Measurements from ENCODE around the gene GPR25. TPM values are rescaled to one million over a fixed set of nuclear protein-coding genes. Genes with fewer than 3 reads are reported as not detected.

Gene GPR25
- total RNA-seq, 4 donors from 2014 or later, result not detected

DNA sequence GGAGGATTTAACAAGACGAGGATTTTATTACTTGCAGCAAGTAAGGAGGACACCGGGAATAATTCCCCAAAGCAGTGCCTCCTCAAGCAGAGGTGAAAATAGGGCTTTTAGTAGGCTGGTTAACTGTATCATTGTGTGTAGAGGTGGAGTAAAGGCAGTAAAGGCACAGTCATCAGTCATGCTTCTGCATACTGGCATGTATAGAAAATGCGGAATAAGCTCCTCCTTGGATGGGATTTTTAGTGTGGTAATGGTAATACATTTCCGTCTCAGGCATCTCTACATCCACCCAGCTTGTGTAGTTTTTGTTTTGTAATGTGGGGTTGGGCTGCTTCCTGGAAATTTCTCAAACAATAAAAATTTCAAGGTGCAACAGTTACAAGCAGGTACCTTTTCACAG, 27.4 kb upstream of the GPR25 start:
- TF ChIP-seq, protein P1, sequence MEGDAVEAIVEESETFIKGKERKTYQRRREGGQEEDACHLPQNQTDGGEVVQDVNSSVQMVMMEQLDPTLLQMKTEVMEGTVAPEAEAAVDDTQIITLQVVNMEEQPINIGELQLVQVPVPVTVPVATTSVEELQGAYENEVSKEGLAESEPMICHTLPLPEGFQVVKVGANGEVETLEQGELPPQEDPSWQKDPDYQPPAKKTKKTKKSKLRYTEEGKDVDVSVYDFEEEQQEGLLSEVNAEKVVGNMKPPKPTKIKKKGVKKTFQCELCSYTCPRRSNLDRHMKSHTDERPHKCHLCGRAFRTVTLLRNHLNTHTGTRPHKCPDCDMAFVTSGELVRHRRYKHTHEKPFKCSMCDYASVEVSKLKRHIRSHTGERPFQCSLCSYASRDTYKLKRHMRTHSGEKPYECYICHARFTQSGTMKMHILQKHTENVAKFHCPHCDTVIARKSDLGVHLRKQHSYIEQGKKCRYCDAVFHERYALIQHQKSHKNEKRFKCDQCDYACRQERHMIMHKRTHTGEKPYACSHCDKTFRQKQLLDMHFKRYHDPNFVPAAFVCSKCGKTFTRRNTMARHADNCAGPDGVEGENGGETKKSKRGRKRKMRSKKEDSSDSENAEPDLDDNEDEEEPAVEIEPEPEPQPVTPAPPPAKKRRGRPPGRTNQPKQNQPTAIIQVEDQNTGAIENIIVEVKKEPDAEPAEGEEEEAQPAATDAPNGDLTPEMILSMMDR (IDR thresholded peaks at IDR 0.05; ENCODE audit: low read depth), result no peak

DNA sequence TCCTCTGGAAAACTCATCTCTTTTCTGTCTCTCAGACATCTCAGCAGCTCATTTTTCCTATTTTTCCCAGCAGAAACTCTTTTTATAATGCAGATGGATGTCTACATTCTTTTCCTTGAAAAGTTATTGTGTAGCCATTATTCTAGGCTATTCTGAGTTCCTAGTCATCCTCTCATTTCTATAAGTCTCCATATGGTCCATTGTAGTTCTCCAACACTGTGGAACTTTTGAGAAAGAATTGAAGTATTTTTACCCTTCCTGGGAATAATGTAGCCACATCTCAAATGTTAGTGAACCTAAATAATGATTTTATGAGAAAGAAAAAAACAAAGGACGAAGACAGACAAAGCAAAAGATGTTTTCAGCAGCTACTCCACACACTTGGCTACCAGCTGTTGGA, 26.4 kb upstream of the GPR25 start:
- TF ChIP-seq, protein P1 (IDR thresholded peaks at IDR 0.05; ENCODE audit: low read depth), result no peak

DNA sequence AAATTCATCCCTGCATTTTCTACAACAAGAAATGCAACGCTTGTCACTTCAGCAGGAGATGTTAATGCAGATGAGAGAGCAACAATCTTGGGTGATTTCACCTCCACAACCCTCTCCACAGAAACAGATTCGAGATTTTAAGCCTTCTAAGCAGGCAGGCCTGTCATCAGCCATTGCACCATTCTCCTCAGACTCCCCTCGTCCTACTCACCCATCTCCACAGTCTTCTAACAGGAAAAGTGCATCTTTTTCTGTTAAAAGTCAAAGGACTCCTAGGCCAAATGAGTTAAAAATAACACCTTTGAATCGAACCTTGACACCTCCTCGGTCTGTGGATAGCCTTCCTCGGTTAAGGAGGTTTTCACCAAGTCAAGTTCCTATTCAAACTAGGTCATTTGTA, 23.4 kb upstream of the GPR25 start:
- TF ChIP-seq, protein P1 (IDR thresholded peaks at IDR 0.05; ENCODE audit: low read depth), result no peak

DNA sequence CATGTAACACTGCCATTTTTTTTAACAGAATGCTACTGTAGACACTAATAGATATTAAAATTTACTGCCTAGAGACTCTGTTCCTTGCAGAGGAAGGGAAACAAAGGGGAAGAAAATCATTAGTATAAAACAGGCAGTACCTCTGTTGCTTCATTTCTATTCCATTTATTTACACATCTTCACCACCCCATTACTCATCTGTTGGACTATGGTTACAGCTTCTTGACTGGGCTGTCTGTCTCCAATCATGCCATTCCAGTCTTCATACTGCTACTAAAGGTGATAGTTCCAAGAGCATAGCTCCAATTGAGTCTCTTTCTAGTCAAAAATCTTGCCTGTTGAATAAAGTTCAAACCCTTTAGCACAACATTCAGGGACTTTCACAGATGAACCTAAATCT, 22.2 kb upstream of the GPR25 start:
- TF ChIP-seq, protein P1 (IDR thresholded peaks at IDR 0.05; ENCODE audit: low read depth), result no peak

DNA sequence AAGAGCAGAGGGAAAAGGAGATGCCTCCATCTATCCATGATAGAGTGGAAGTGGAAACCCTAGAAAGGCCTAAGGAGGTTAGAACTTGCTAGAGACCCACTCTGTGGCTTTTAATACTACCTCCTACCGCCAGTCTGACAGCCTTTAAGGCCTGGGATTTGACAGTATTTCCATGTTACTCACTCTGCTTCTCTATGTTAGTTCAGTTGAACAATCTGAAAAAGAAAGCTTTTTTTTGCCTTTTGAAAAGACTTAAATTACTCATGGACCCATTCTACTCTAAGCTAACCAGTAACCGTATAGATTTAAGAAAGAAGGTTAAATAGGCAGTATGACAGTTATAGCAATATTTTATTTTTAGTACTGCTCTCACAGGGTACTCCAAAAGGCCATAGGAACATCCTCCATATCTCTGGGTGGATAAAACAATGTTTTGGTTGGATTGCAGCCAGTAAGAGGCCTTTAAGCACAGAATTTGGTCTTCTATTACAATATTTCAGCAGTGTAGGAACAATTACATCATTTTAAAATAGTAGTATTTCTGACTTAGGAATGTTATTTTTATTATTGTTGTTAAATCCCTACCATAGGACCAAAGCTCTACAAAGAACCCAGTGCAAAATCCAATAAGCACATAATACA, 15.9 kb upstream of the GPR25 start:
- TF ChIP-seq, protein P1 (IDR thresholded peaks at IDR 0.05; ENCODE audit: low read depth), result no peak

DNA sequence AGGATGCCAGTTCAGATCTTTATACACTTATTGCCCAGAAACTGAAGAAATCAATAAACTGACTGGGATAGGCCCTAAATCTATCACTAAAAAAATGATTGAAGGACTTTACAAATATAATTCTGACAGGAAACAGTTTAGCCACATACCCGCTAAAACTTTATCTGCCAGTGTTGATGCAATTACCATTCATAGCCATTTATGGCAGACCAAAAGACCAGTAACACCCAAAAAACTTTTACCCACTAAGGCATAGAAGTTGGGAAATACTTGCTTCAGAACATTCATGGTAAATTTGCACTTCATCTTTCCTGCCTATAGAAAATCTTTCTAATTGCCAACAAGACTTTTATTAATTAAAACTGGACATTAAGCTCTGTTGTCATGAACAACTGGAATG, 15.0 kb upstream of the GPR25 start:
- TF ChIP-seq, protein P1 (IDR thresholded peaks at IDR 0.05; ENCODE audit: low read depth), result no peak

DNA sequence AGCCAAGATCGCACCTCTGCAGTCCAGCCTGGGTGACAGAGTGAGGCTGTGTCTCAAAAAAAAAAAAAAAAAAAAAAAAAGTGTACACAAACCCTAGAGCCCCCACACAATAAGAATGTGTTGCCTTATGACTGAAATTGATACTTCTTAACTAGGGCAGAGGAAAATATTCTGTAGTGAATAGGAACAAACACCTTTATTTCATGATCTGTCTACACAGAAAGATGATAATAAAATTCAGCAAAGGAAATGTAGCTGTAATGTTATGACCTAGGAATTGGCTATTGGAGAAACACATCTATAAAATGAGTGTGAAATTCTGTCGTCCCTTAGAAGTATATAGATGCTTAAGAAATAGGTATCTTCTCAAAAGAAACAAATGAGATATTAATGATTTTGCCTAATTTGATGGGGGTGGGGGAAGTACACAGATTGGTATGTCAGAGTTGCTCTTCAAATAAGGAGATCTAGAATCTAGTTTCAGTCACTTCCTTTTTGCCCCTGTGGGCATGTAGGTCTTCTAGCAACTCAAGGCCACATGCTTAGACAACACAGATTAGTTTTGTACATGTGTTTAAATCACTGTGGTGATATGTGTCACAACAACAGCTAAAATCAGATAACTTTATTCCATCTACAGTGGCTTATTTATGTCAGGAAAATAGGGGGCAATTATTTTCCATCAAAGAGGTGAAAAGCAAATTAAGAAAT, 10.7 kb upstream of the GPR25 start:
- TF ChIP-seq, protein P1 (IDR thresholded peaks at IDR 0.05; ENCODE audit: low read depth), result no peak

Data from subcutaneous adipose tissue (tissue), 4 donors.